Endothelial cell of umbilical vein (primary cell): ENCODE data around the gene PIK3R1. TPM values are rescaled to one million over a fixed set of nuclear protein-coding genes. Genes with fewer than 3 reads are reported as not detected.

ENCODE experiments used
- BruUV-seq: library from RNA; stranded (reverse); fragments of 400-500 nt; replicated peaks from 2 replicates; lab custom pipeline; 2021; lab: Mats Ljungman, UMichigan
- CTCF ChIA-PET: fragments of 300-600, 350-600 bp; sonication (Branson Sonifier 250); formaldehyde crosslinking; loops from one replicate; lab custom pipeline; 2021; ENCODE audit warnings: antibody characterized with exemption, inconsistent platforms; lab: Charles Lee
- POLR2A ChIA-PET: fragments of 300-600, 350-600 bp; sonication (Branson Sonifier 250); formaldehyde crosslinking; loops from one replicate; lab custom pipeline; 2021; ENCODE audit warnings: antibody characterized with exemption, inconsistent platforms; lab: Charles Lee
- DNase-seq: peaks from one replicate; pipeline ENCODE4 v3.0.0-alpha.2; 2011; ENCODE audit warnings: low read depth, low spot score
- FAIRE-seq: peaks from 2 replicates; lab custom pipeline; 2011; peaks lifted over from hg19 to GRCh38; lab: Jason Lieb, UNC
- H2AFZ ChIP-seq: 2 replicates; pipeline ENCODE4 v1.6.0; 2012; ENCODE audit warnings: low read depth, low read length, control low read depth, inconsistent platforms
- H3K27ac ChIP-seq: 2 replicates; pipeline ENCODE4 v1.5.1; 2011; ENCODE audit warnings: low read depth, mild to moderate bottlenecking, control low read depth, low read length, moderate library complexity; ENCODE audit not compliant: insufficient read depth
- H3K27me3 ChIP-seq, 2 experiments: 2 replicates each; pipeline versions ENCODE4 v1.6.0 to v1.6.1; 2011; ENCODE audit warnings: low read length in 2 of 2, mixed read lengths in 1 of 2; ENCODE audit not compliant: control insufficient read depth in 2 of 2, insufficient read depth in 2 of 2
- H3K36me3 ChIP-seq, 2 experiments: 2 replicates in 1 of 2; 3 replicates in 1 of 2; pipeline ENCODE4 v1.5.1; 2011; ENCODE audit warnings: low read length in 2 of 2, mild to moderate bottlenecking in 1 of 2, moderate library complexity in 1 of 2; ENCODE audit not compliant: control insufficient read depth in 2 of 2, insufficient read depth in 2 of 2; ENCODE audit errors: extremely low read depth in 1 of 2
- H3K4me1 ChIP-seq: 3 replicates; pipeline ENCODE4 v1.5.1; 2011; ENCODE audit warnings: mild to moderate bottlenecking, low read length; ENCODE audit not compliant: control insufficient read depth, insufficient read depth; ENCODE audit errors: extremely low read depth
- H3K4me2 ChIP-seq: 2 replicates; pipeline ENCODE4 v1.6.1; 2011; ENCODE audit warnings: low read length, control low read depth, mixed read lengths; ENCODE audit not compliant: insufficient read depth
- H3K4me3 ChIP-seq, 3 experiments: fragments of 200-600 bp in 1 of 3; sonication (generic), shearing (Covaris generic) in 1 of 3; replicated peaks in 1 of 3; 2 replicates each; pipeline ENCODE4 v1.5.1; 2011 to 2016; ENCODE audit warnings: control low read depth in 3 of 3, low read length in 3 of 3, mild to moderate bottlenecking in 2 of 3, inconsistent platforms in 1 of 3, low read depth in 1 of 3, moderate library complexity in 1 of 3; ENCODE audit not compliant: insufficient read depth in 1 of 3
- H3K79me2 ChIP-seq: 2 replicates; pipeline ENCODE4 v1.6.0; 2012; ENCODE audit warnings: low read length, inconsistent platforms; ENCODE audit not compliant: control insufficient read depth, insufficient read depth
- H3K9ac ChIP-seq: replicated peaks from 2 replicates; pipeline ENCODE3; 2011; ENCODE audit warnings: low read length, control low read depth; ENCODE audit not compliant: insufficient read depth; ENCODE audit errors: extremely low read depth
- H3K9me1 ChIP-seq: replicated peaks from 3 replicates; pipeline ENCODE4 v1.6.0; 2011; ENCODE audit warnings: mild to moderate bottlenecking, low read length; ENCODE audit not compliant: control insufficient read depth, insufficient read depth; ENCODE audit errors: extremely low read depth
- H3K9me3 ChIP-seq: replicated peaks from 2 replicates; pipeline ENCODE4 v1.5.1; 2012; ENCODE audit warnings: low read length, inconsistent platforms; ENCODE audit not compliant: control insufficient read depth, insufficient read depth
- H4K20me1 ChIP-seq: replicated peaks from 2 replicates; pipeline ENCODE3; 2011; ENCODE audit warnings: mild to moderate bottlenecking, low read length; ENCODE audit not compliant: control insufficient read depth, insufficient read depth; ENCODE audit errors: extremely low read depth
- EZH2 ChIP-seq: IDR thresholded peaks from 2 replicates; pipeline ENCODE4 v1.6.1; 2012; ENCODE audit warnings: borderline replicate concordance, low read depth, mild to moderate bottlenecking, moderate library complexity, low read length, inconsistent platforms; ENCODE audit not compliant: severe bottlenecking
- FOS ChIP-seq: IDR thresholded peaks from 2 replicates; pipeline ENCODE4 v1.6.1; 2011; ENCODE audit warnings: mild to moderate bottlenecking, low read length, moderate library complexity, borderline replicate concordance; ENCODE audit not compliant: insufficient read depth
- GATA2 ChIP-seq: IDR thresholded peaks from 2 replicates; pipeline ENCODE4 v1.7.0; 2011; ENCODE audit warnings: low read depth, mild to moderate bottlenecking, moderate library complexity, mixed read lengths, low read length; ENCODE audit not compliant: insufficient read length, insufficient read depth
- JUN ChIP-seq: IDR thresholded peaks from 2 replicates; pipeline ENCODE4 v1.6.1; 2011; ENCODE audit warnings: borderline replicate concordance, low read depth; ENCODE audit not compliant: insufficient read length, insufficient read depth
- MYC ChIP-seq: IDR thresholded peaks from one replicate; pipeline ENCODE4 v1.6.1; 2011; ENCODE audit warnings: mild to moderate bottlenecking, low read depth, low read length
- POLR2A ChIP-seq: IDR thresholded peaks from 2 replicates; pipeline ENCODE4 v1.6.1; 2012; ENCODE audit warnings: low read depth, mild to moderate bottlenecking, control low read depth, low read length
- POLR2AphosphoS5 ChIP-seq: IDR thresholded peaks from 2 replicates; pipeline ENCODE4 v1.6.1; 2012; ENCODE audit warnings: low read depth, mild to moderate bottlenecking, control low read depth, low read length, moderate library complexity; ENCODE audit not compliant: insufficient read depth
- dilution Hi-C: fragments of 300-500 bp; cut with MboI; formaldehyde crosslinking; loops from one replicate; pipeline ENCODE4 v1.15.0; 2019; ENCODE audit warnings: low sequenced_read_pairs; ENCODE audit not compliant: extremely low pct_ligation_motif_present
- intact Hi-C: fragments of 100-400 bp; cut with micrococcal nuclease; formaldehyde crosslinking; loops from one replicate; pipeline ENCODE4 v1.10.0; 2022
- polyA plus RNA-seq, 4 experiments: library from polyadenylated mRNA; depleted of rRNA in 3 of 4; stranded (reverse) in 3 of 4; unstranded in 1 of 4; fragments of >200 nt; gene quantifications; 2 replicates each; pipeline versions ENCODE4 v1.2.1 to v1.2.3, GENCODE V29; 2011 to 2012; ENCODE audit warnings: missing spikeins in 1 of 4
- total RNA-seq: library from RNA; stranded (reverse); gene quantifications from 2 replicates; pipeline ENCODE4 v1.2.3, GENCODE V29; 2021
- TF ChIP-seq, protein P1 (sequence below), 2 donors: IDR thresholded peaks; 1 replicate in 1 of 2; 2 replicates in 1 of 2; pipeline ENCODE4 v1.5.1; 2011; ENCODE audit warnings: low read length in 2 of 2, mild to moderate bottlenecking in 2 of 2, moderate library complexity in 2 of 2, control low read depth in 1 of 2, inconsistent platforms in 1 of 2, low read depth in 1 of 2; ENCODE audit not compliant: insufficient read depth in 1 of 2; ENCODE audit errors: extremely low read depth in 1 of 2
- TF ChIP-seq, protein P2 (sequence below): IDR thresholded peaks from 2 replicates; pipeline ENCODE4 v1.6.1; 2011; ENCODE audit not compliant: insufficient read depth, insufficient read length

PIK3R1 gene
- total and polyA plus RNA-seq, 2 donors (not counting 3 experiments of a cell fraction or from before 2014, with no cell fraction given), result 2.8 to 30.0 TPM

DNA sequence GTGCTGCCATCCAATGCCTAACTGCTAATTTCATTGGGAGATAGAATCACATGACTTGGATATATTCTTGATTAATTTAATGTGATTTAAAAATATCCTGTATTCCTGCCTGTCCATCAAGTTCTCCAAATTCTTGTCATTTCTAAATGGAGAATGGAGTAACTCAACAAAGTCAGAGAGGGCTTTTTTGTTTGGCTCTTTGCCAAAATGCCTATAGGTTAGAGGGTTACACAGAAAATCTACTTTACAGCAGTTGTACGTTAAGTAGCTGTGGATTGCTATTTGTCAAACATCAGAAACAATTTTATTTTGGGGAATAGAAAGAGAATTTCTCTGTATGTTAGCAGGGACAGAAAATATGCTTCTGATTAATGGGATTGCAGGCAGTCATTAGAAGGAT is 5.9 kb downstream of the PIK3R1 start:
- Histone ChIP-seq H2AFZ (no peak overlapping the region), H3K4me2 (no peak overlapping the region), H3K27ac (no peak overlapping the region), H4K20me1 (peaks cover 10% of the 10 kb centered on the region), H3K9me1 (no peaks in the 10 kb centered on the region), H3K36me3 (no peaks in the 10 kb centered on the region), H3K4me1 (peaks cover 11% of the 10 kb centered on the region), H3K9ac (no peak overlapping the region), H3K9me3 (no peaks in the 10 kb centered on the region), H3K79me2 (peaks cover 71% of the 10 kb centered on the region), H3K4me3 (no peak overlapping the region), H3K27me3 (no peaks in the 10 kb centered on the region)
- DNase-seq (no peak), FAIRE-seq (peak; percentile 15)
- intact Hi-C loops, result no loop called here
- POLR2A ChIA-PET, result no interaction called here
- BruUV-seq, result no TSS peak
- CTCF ChIA-PET, result no interaction called here
- dilution Hi-C loops, result no loop called here
- TF ChIP-seq MYC, result no peak
- TF ChIP-seq, protein P1, sequence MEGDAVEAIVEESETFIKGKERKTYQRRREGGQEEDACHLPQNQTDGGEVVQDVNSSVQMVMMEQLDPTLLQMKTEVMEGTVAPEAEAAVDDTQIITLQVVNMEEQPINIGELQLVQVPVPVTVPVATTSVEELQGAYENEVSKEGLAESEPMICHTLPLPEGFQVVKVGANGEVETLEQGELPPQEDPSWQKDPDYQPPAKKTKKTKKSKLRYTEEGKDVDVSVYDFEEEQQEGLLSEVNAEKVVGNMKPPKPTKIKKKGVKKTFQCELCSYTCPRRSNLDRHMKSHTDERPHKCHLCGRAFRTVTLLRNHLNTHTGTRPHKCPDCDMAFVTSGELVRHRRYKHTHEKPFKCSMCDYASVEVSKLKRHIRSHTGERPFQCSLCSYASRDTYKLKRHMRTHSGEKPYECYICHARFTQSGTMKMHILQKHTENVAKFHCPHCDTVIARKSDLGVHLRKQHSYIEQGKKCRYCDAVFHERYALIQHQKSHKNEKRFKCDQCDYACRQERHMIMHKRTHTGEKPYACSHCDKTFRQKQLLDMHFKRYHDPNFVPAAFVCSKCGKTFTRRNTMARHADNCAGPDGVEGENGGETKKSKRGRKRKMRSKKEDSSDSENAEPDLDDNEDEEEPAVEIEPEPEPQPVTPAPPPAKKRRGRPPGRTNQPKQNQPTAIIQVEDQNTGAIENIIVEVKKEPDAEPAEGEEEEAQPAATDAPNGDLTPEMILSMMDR (IDR thresholded peaks at IDR 0.05; ENCODE audit: extremely low read depth in 1 of 2, insufficient read depth in 1 of 2, low read depth in 1 of 2, low read length in 2 of 2), result no peak
- TF ChIP-seq, protein P2, sequence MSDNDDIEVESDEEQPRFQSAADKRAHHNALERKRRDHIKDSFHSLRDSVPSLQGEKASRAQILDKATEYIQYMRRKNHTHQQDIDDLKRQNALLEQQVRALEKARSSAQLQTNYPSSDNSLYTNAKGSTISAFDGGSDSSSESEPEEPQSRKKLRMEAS, result no peak
- no peak for TF ChIP-seq FOS
- TF ChIP-seq POLR2AphosphoS5, result no peak
- no peak for TF ChIP-seq EZH2
- no peak for TF ChIP-seq JUN
- TF ChIP-seq POLR2A, result no peak
- no peak for TF ChIP-seq GATA2
